NT2/D1 (cell line): ENCODE results near the gene B9D2.
A peak's percentile ranks its signal among the peaks of the same experiment; 100 is the strongest.
"Not testable (repeated sequence)": the region's sequence is repeated elsewhere in the genome, so short reads cannot be mapped to it uniquely, and the experiment has no call there.

ENCODE experiments used
- DNase-seq: peaks from one replicate; pipeline ENCODE4 v3.0.0-alpha.2; 2011; ENCODE audit warnings: low read depth, low spot score
- H3K27me3 ChIP-seq: 2 replicates; pipeline ENCODE4 v1.6.0; 2011; ENCODE audit warnings: mild to moderate bottlenecking; ENCODE audit not compliant: insufficient read length, insufficient read depth
- H3K36me3 ChIP-seq: 2 replicates; pipeline ENCODE4 v1.6.1; 2011; ENCODE audit warnings: mild to moderate bottlenecking, low read length, mixed read lengths; ENCODE audit not compliant: insufficient read depth, insufficient read length
- H3K4me1 ChIP-seq: 2 replicates; pipeline ENCODE4 v1.5.1; 2011; ENCODE audit not compliant: insufficient read depth, insufficient read length
- H3K4me3 ChIP-seq: 2 replicates; pipeline ENCODE4 v1.5.1; 2011; ENCODE audit warnings: low read depth; ENCODE audit not compliant: insufficient read length
- H3K9ac ChIP-seq: 2 replicates; pipeline ENCODE4 v1.6.0; 2011; ENCODE audit warnings: low read depth; ENCODE audit not compliant: insufficient read length
- H3K9me3 ChIP-seq: 2 replicates; pipeline ENCODE4 v1.5.1; 2011; ENCODE audit warnings: mild to moderate bottlenecking, low read length; ENCODE audit not compliant: insufficient read depth
- SUZ12 ChIP-seq: IDR thresholded peaks from 2 replicates; pipeline ENCODE4 v1.6.1; 2011; ENCODE audit not compliant: insufficient read length, insufficient read depth; ENCODE audit errors: extremely low read depth
- YY1 ChIP-seq: IDR thresholded peaks from 2 replicates; pipeline ENCODE4 v1.6.1; 2011; ENCODE audit not compliant: insufficient read length, insufficient read depth
- ZNF274 ChIP-seq: IDR thresholded peaks from 2 replicates; pipeline ENCODE4 v1.6.1; 2011; ENCODE audit warnings: mild to moderate bottlenecking, low read depth, low read length

B9D2 gene

GRCh38 chr19:41363753-41364523 lies at the start of gene B9D2:
TSS of gene B9D2 (minus strand) at chr19:41364149. CDS start at chr19:41363519, 630 bp downstream.
- TF ChIP-seq SUZ12 (no peak), YY1 (peak; percentile 96)
- Histone ChIP-seq H3K36me3 (peaks cover 10% of the 10 kb centered on the region), H3K4me3 (peak within 1 kb of the TSS; percentile 82), H3K27me3 (no peaks in the 10 kb centered on the region), H3K9me3 (no peaks in the 10 kb centered on the region), H3K9ac (peak within 1 kb of the TSS; percentile 93), H3K4me1 (peaks cover 2% of the 10 kb centered on the region)
- peak; percentile 94 for DNase-seq

- no peaks in the 10 kb centered on the region for H3K9me3 ChIP-seq
- no peak for DNase-seq
- H3K4me3 ChIP-seq, result no peak overlapping the region
- H3K36me3 ChIP-seq, result peaks cover 30% of the 10 kb centered on the region
- peaks cover 4% of the 10 kb centered on the region for H3K4me1 ChIP-seq
- H3K27me3 ChIP-seq, result no peaks in the 10 kb centered on the region
- no peak overlapping the region for H3K9ac ChIP-seq
- TF ChIP-seq YY1, result no peak
- no peak for TF ChIP-seq SUZ12
- TF ChIP-seq ZNF274, result no peak
Observed at GRCh38 chr19:41412953-41413352, 49.0 kb upstream of the B9D2 start.

- Histone ChIP-seq H3K36me3 (peaks cover 28% of the 10 kb centered on the region), H3K9me3 (no peaks in the 10 kb centered on the region), H3K27me3 (no peaks in the 10 kb centered on the region), H3K9ac (no peak overlapping the region), H3K4me3 (no peak overlapping the region), H3K4me1 (peaks cover 9% of the 10 kb centered on the region)
- DNase-seq, result no peak
- TF ChIP-seq ZNF274 (no peak), YY1 (no peak), SUZ12 (no peak)
Observed at GRCh38 chr19:41411968-41412265, 48.0 kb upstream of the B9D2 start.

- Histone ChIP-seq H3K4me3 (no peak overlapping the region), H3K4me1 (peaks cover 9% of the 10 kb centered on the region), H3K27me3 (no peaks in the 10 kb centered on the region), H3K9me3 (no peaks in the 10 kb centered on the region), H3K9ac (no peak overlapping the region), H3K36me3 (peaks cover 28% of the 10 kb centered on the region)
- no peak for DNase-seq
- TF ChIP-seq SUZ12 (no peak), YY1 (no peak), ZNF274 (no peak)
Observed at GRCh38 chr19:41411100-41411967, 47.4 kb upstream of the B9D2 start.

- TF ChIP-seq YY1, result no peak
- TF ChIP-seq SUZ12, result no peak
- no peak for TF ChIP-seq ZNF274
Observed at GRCh38 chr19:41410336-41411054, 46.5 kb upstream of the B9D2 start.

GRCh38 chr19:41409288-41409687 lies 45.3 kb upstream of the B9D2 start:
- DNase-seq, result no peak
- H3K4me1 ChIP-seq, result peaks cover 17% of the 10 kb centered on the region
- peaks cover 16% of the 10 kb centered on the region for H3K36me3 ChIP-seq
- H3K27me3 ChIP-seq, result no peaks in the 10 kb centered on the region
- H3K9me3 ChIP-seq, result no peaks in the 10 kb centered on the region
- TF ChIP-seq ZNF274 (no peak), SUZ12 (no peak), YY1 (no peak)
- H3K9ac ChIP-seq, result no peak overlapping the region
- H3K4me3 ChIP-seq, result no peak overlapping the region

More at GRCh38 chr19:41410336-41411054, 46.5 kb upstream of the B9D2 start:
- Histone ChIP-seq H3K9me3 (no peaks in the 10 kb centered on the region), H3K27me3 (no peaks in the 10 kb centered on the region), H3K4me1 (peaks cover 17% of the 10 kb centered on the region), H3K4me3 (no peak overlapping the region), H3K36me3 (peaks cover 28% of the 10 kb centered on the region), H3K9ac (no peak overlapping the region)
- no peak for DNase-seq

GRCh38 chr19:41408846-41409245 lies 44.9 kb upstream of the B9D2 start:
- not testable (repeated sequence) for DNase-seq, H3K27me3 ChIP-seq, H3K9me3 ChIP-seq, H3K4me3 ChIP-seq
- Histone ChIP-seq H3K9ac (peak overlapping the region; percentile 17), H3K36me3 (peaks cover 14% of the 10 kb centered on the region), H3K4me1 (peaks cover 17% of the 10 kb centered on the region)
